DOHH2 (cell line): ENCODE measurements around the gene RARB.

Experiments used
- H3F3A ChIP-seq: fragments of 200-600 bp; sonication (generic), shearing (Covaris generic); 2 replicates; pipeline ENCODE4 v1.6.0; 2016; ENCODE audit warnings: antibody characterized with exemption, mild to moderate bottlenecking; ENCODE audit not compliant: control insufficient read depth, insufficient read depth
- H3K27ac ChIP-seq: fragments of 200-600 bp; sonication (generic); 2 replicates; pipeline ENCODE4 v1.5.1; 2014; ENCODE audit warnings: low read depth, mild to moderate bottlenecking, low read length, moderate library complexity
- H3K27me3 ChIP-seq: fragments of 200-600 bp; sonication (generic); 2 replicates; pipeline ENCODE4 v1.6.1; 2014; ENCODE audit warnings: mild to moderate bottlenecking, low read length, mixed read lengths; ENCODE audit not compliant: control insufficient read depth
- H3K36me3 ChIP-seq: fragments of 200-600 bp; sonication (generic); 2 replicates; pipeline ENCODE4 v1.6.1; 2014; ENCODE audit warnings: mild to moderate bottlenecking, low read length, moderate library complexity, mixed read lengths; ENCODE audit not compliant: control insufficient read depth
- H3K4me1 ChIP-seq: fragments of 200-600 bp; sonication (generic); 2 replicates; pipeline ENCODE4 v1.6.1; 2014; ENCODE audit warnings: mild to moderate bottlenecking, low read length, mixed read lengths; ENCODE audit not compliant: control insufficient read depth
- H3K4me2 ChIP-seq: fragments of 200-600 bp; sonication (generic); 2 replicates; pipeline ENCODE4 v1.6.0; 2014; ENCODE audit warnings: mild to moderate bottlenecking, low read length, moderate library complexity
- H3K4me3 ChIP-seq: fragments of 200-600 bp; sonication (generic); 2 replicates; pipeline ENCODE4 v1.5.1; 2014; ENCODE audit warnings: mild to moderate bottlenecking, low read length, mixed read lengths
- H3K79me2 ChIP-seq: fragments of 200-600 bp; sonication (generic); 2 replicates; pipeline ENCODE4 v1.6.1; 2014; ENCODE audit warnings: mild to moderate bottlenecking, low read length, mixed read lengths; ENCODE audit not compliant: control insufficient read depth
- H3K9me2 ChIP-seq: fragments of 200-600 bp; sonication (generic); replicated peaks from 2 replicates; pipeline ENCODE4 v1.6.1; 2014; ENCODE audit warnings: mild to moderate bottlenecking, low read length, mixed read lengths; ENCODE audit not compliant: control insufficient read depth
- H3K9me3 ChIP-seq: fragments of 200-600 bp; sonication (generic); 2 replicates; pipeline ENCODE4 v1.6.1; 2014; ENCODE audit warnings: antibody characterized with exemption, low read length, mixed read lengths; ENCODE audit not compliant: control insufficient read depth, insufficient read depth
- H4K20me1 ChIP-seq: fragments of 200-600 bp; sonication (generic); 2 replicates; pipeline ENCODE4 v1.6.0; 2014; ENCODE audit warnings: low read depth, mild to moderate bottlenecking, antibody characterized with exemption, low read length, moderate library complexity; ENCODE audit not compliant: control insufficient read depth, insufficient read depth
- CTCF ChIP-seq: fragments of 200-600 bp; sonication (generic); IDR thresholded peaks from one replicate; pipeline ENCODE4 v1.5.1; 2014; ENCODE audit warnings: antibody characterized with exemption, mild to moderate bottlenecking, low read depth, low read length; ENCODE audit not compliant: poor library complexity, severe bottlenecking
- EZH2phosphoT487 ChIP-seq: fragments of 200-600 bp; sonication (generic); IDR thresholded peaks from 2 replicates; pipeline ENCODE4 v1.6.1; 2017; ENCODE audit warnings: borderline replicate concordance, mild to moderate bottlenecking, antibody characterized with exemption, low read length, moderate library complexity, mixed read lengths

The RARB gene

GRCh38 chr3:25465266-25465860 is 37.3 kb downstream of the RARB start:
- Histone ChIP-seq H4K20me1 (no peaks in the 10 kb centered on the region), H3K4me3 (no peak overlapping the region), H3K27ac (no peak overlapping the region), H3K4me1 (no peaks in the 10 kb centered on the region), H3K9me3 (no peaks in the 10 kb centered on the region), H3K4me2 (no peak overlapping the region), H3K79me2 (no peaks in the 10 kb centered on the region), H3K9me2 (no peaks in the 10 kb centered on the region), H3K36me3 (no peaks in the 10 kb centered on the region), H3K27me3 (no peaks in the 10 kb centered on the region), H3F3A (no peaks in the 10 kb centered on the region)
- TF ChIP-seq EZH2phosphoT487 (no peak), CTCF (no peak)

GRCh38 chr3:25468866-25469319 is 40.8 kb downstream of the RARB start:
- no peak for TF ChIP-seq EZH2phosphoT487
- no peak for TF ChIP-seq CTCF
- Histone ChIP-seq H3K9me2 (no peaks in the 10 kb centered on the region), H3K4me1 (no peaks in the 10 kb centered on the region), H3K4me2 (no peak overlapping the region), H3K9me3 (no peaks in the 10 kb centered on the region), H3K79me2 (no peaks in the 10 kb centered on the region), H4K20me1 (no peaks in the 10 kb centered on the region), H3K27ac (no peak overlapping the region), H3K36me3 (no peaks in the 10 kb centered on the region), H3K4me3 (no peak overlapping the region), H3K27me3 (no peaks in the 10 kb centered on the region), H3F3A (no peaks in the 10 kb centered on the region)

GRCh38 chr3:25469558-25469957 is 41.5 kb downstream of the RARB start:
- Histone ChIP-seq H3K79me2 (no peaks in the 10 kb centered on the region), H3K9me2 (no peaks in the 10 kb centered on the region), H3K36me3 (no peaks in the 10 kb centered on the region), H3K4me3 (no peak overlapping the region), H4K20me1 (no peaks in the 10 kb centered on the region), H3K9me3 (no peaks in the 10 kb centered on the region), H3K4me2 (no peak overlapping the region), H3K4me1 (no peaks in the 10 kb centered on the region), H3K27ac (no peak overlapping the region), H3K27me3 (no peaks in the 10 kb centered on the region), H3F3A (no peaks in the 10 kb centered on the region)
- TF ChIP-seq EZH2phosphoT487 (no peak), CTCF (no peak)
